Measurements from ENCODE around the gene ACSM6.
A peak's percentile ranks its signal among the peaks of the same experiment; 100 is the strongest.

The ACSM6 gene

DNA sequence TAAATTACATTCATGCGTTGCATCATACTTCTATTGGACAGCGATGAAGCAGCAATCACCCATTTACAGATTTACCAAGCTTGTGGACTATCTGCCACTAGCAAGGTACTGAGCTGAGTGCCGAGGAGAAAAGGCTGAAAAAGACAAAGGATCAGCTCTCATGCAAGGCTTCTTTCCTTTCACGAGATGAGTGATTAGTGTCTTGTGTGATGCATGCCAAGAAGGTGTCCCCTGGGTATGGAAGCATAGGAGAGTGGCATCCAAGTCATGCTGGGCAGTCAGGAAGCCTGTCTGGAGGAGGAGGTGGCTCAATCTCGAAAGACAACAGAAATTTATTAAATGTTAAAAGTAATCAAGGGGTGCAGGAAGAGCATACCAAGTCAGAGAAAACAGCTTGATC is 40.9 kb downstream of the ACSM6 start:
- H3F3A ChIP-seq (ENCODE audit: control insufficient read depth, insufficient read depth), result peaks cover 3% of the 10 kb centered on the region; the same call in 1 of the 2 replicates
- no peak overlapping the region for H3K4me2 ChIP-seq (ENCODE audit: low read length)
- H3K9me2 ChIP-seq (replicated peaks; ENCODE audit: control insufficient read depth, low read length), result no peaks in the 10 kb centered on the region
- no peaks in the 10 kb centered on the region for H4K20me1 ChIP-seq (ENCODE audit: control insufficient read depth, insufficient read depth, low read depth, low read length)
- H3K4me1 ChIP-seq (ENCODE audit: control insufficient read depth, low read length), result peaks cover 28% of the 10 kb centered on the region
- peaks cover 34% of the 10 kb centered on the region for H3K36me3 ChIP-seq (ENCODE audit: control insufficient read depth, low read length)
- H3K4me3 ChIP-seq (ENCODE audit: low read length), result no peak overlapping the region
- H3K27me3 ChIP-seq (ENCODE audit: control insufficient read depth, low read length), result no peaks in the 10 kb centered on the region
- no peaks in the 10 kb centered on the region for H3K9me3 ChIP-seq (ENCODE audit: control insufficient read depth, insufficient read depth, low read length)
- H3K79me2 ChIP-seq (ENCODE audit: control insufficient read depth, low read length), result no peaks in the 10 kb centered on the region
- H3K27ac ChIP-seq (ENCODE audit: low read depth, low read length), result no peak overlapping the region
- TF ChIP-seq EZH2phosphoT487 (IDR thresholded peaks at IDR 0.05; ENCODE audit: borderline replicate concordance, low read length), result no peak
- TF ChIP-seq, protein P1, sequence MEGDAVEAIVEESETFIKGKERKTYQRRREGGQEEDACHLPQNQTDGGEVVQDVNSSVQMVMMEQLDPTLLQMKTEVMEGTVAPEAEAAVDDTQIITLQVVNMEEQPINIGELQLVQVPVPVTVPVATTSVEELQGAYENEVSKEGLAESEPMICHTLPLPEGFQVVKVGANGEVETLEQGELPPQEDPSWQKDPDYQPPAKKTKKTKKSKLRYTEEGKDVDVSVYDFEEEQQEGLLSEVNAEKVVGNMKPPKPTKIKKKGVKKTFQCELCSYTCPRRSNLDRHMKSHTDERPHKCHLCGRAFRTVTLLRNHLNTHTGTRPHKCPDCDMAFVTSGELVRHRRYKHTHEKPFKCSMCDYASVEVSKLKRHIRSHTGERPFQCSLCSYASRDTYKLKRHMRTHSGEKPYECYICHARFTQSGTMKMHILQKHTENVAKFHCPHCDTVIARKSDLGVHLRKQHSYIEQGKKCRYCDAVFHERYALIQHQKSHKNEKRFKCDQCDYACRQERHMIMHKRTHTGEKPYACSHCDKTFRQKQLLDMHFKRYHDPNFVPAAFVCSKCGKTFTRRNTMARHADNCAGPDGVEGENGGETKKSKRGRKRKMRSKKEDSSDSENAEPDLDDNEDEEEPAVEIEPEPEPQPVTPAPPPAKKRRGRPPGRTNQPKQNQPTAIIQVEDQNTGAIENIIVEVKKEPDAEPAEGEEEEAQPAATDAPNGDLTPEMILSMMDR (IDR thresholded peaks at IDR 0.05; ENCODE audit: low read depth, low read length, poor library complexity, severe bottlenecking), result no peak

DNA sequence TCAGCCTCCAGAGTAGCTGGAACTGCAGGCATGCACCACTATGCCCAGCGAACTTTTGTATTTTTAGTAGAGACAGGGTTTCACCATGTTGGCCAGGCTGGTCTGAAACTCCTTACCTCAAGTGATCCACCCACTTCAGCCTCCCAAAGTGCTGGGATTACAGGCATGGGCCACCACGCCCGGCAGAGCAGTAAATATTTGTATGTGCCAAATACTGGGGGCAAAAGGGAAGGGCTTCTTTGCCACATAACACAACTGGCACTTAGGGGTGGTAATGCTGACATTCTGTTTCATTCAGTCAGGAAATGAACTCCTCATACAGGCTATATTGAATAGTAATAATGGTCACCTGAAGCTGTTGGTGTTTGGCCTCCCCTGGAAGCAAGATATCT is 41.6 kb downstream of the ACSM6 start:
- TF ChIP-seq, protein P1 (IDR thresholded peaks at IDR 0.05; ENCODE audit: low read depth, low read length, poor library complexity, severe bottlenecking), result no peak
- no peak for TF ChIP-seq EZH2phosphoT487 (IDR thresholded peaks at IDR 0.05; ENCODE audit: borderline replicate concordance, low read length)
- H3K4me2 ChIP-seq (ENCODE audit: low read length), result no peak overlapping the region
- H3F3A ChIP-seq (ENCODE audit: control insufficient read depth, insufficient read depth), result peaks cover 3% of the 10 kb centered on the region; the same call in 1 of the 2 replicates
- peaks cover 35% of the 10 kb centered on the region for H3K36me3 ChIP-seq (ENCODE audit: control insufficient read depth, low read length)
- H3K4me3 ChIP-seq (ENCODE audit: low read length), result no peak overlapping the region
- H3K9me2 ChIP-seq (replicated peaks; ENCODE audit: control insufficient read depth, low read length), result no peaks in the 10 kb centered on the region
- H3K27me3 ChIP-seq (ENCODE audit: control insufficient read depth, low read length), result no peaks in the 10 kb centered on the region
- H4K20me1 ChIP-seq (ENCODE audit: control insufficient read depth, insufficient read depth, low read depth, low read length), result no peaks in the 10 kb centered on the region
- H3K9me3 ChIP-seq (ENCODE audit: control insufficient read depth, insufficient read depth, low read length), result no peaks in the 10 kb centered on the region
- H3K27ac ChIP-seq (ENCODE audit: low read depth, low read length), result no peak overlapping the region
- H3K79me2 ChIP-seq (ENCODE audit: control insufficient read depth, low read length), result no peaks in the 10 kb centered on the region
- H3K4me1 ChIP-seq (ENCODE audit: control insufficient read depth, low read length), result peaks cover 21% of the 10 kb centered on the region

DNA sequence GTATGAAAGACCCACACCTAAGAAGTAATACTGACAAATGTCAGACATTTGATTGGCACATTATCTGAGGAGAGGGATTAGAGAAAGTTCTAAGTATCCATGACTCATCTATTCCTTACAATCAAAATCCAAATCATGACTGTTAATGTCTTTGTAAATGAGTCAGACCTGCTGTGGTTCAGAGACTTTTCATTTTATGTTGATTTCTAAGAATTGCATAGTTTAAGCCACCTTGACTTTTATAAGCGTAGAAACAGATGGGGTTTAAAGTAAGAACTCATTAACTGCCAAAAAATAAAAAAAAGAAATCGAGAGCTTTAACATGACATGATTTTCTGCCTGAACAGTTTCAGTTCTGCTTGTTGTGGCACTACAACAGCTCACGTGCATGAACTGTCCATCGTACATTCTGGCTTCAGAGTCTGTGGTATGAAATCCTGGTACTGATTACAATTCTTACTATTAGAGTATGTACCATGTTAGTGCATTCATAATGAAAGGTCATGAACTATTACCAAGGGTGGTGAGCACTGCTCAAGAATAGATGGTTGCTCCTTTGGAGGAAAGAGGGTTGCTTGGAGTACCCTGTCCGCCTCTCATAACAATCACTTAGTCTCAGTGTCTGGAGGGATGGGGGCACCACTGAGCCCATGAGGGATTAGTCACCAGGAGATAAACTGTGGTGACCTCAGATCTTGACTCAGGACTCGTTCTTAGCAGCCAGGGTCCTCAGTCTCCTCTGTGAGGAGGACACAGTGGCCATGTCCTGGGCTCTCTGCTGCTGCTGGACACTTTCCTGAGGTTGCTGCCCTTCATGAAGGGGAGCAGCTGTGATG is 42.2 kb downstream of the ACSM6 start:
- no peaks in the 10 kb centered on the region for H3K9me2 ChIP-seq (replicated peaks; ENCODE audit: control insufficient read depth, low read length)
- H3K9me3 ChIP-seq (ENCODE audit: control insufficient read depth, insufficient read depth, low read length), result no peaks in the 10 kb centered on the region
- H3K36me3 ChIP-seq (ENCODE audit: control insufficient read depth, low read length), result peaks cover 41% of the 10 kb centered on the region
- H3K4me1 ChIP-seq (ENCODE audit: control insufficient read depth, low read length), result peaks cover 14% of the 10 kb centered on the region
- peaks cover 3% of the 10 kb centered on the region; the same call in 1 of the 2 replicates for H3F3A ChIP-seq (ENCODE audit: control insufficient read depth, insufficient read depth)
- H3K4me3 ChIP-seq (ENCODE audit: low read length), result no peak overlapping the region
- no peaks in the 10 kb centered on the region for H3K27me3 ChIP-seq (ENCODE audit: control insufficient read depth, low read length)
- no peaks in the 10 kb centered on the region for H3K79me2 ChIP-seq (ENCODE audit: control insufficient read depth, low read length)
- no peaks in the 10 kb centered on the region for H4K20me1 ChIP-seq (ENCODE audit: control insufficient read depth, insufficient read depth, low read depth, low read length)
- no peak for TF ChIP-seq EZH2phosphoT487 (IDR thresholded peaks at IDR 0.05; ENCODE audit: borderline replicate concordance, low read length)
- TF ChIP-seq, protein P1 (IDR thresholded peaks at IDR 0.05; ENCODE audit: low read depth, low read length, poor library complexity, severe bottlenecking), result no peak
- H3K4me2 ChIP-seq (ENCODE audit: low read length), result peak overlapping the region; percentile 9; the same call in 1 of the 2 replicates
- no peak overlapping the region for H3K27ac ChIP-seq (ENCODE audit: low read depth, low read length)

Measured in DOHH2 (cell line).